Hepatocyte (in vitro differentiated cells): ENCODE data around the gene IL11RA. TPM values are rescaled to one million over a fixed set of nuclear protein-coding genes. Genes with fewer than 3 reads are reported as not detected.

ENCODE experiments used
- DNase-seq: peaks from one replicate; pipeline ENCODE4 v3.0.0-alpha.2; 2016; ENCODE audit warnings: low spot score
- H2AFZ ChIP-seq: fragments of 200-600 bp; sonication (generic); 2 replicates; pipeline ENCODE4 v1.6.0; 2016; ENCODE audit warnings: antibody characterized with exemption, mild to moderate bottlenecking
- H3K27ac ChIP-seq: fragments of 200-600 bp; sonication (generic); 2 replicates; pipeline ENCODE4 v1.5.1; 2016; ENCODE audit warnings: mild to moderate bottlenecking
- H3K27me3 ChIP-seq: fragments of 200-600 bp; sonication (generic); 2 replicates; pipeline ENCODE4 v1.6.1; 2016
- H3K36me3 ChIP-seq: fragments of 200-600 bp; sonication (generic); replicated peaks from 2 replicates; pipeline ENCODE4 v1.5.1; 2016; ENCODE audit warnings: low read depth; ENCODE audit not compliant: insufficient read depth
- H3K4me1 ChIP-seq: fragments of 200-600 bp; sonication (generic); 2 replicates; pipeline ENCODE4 v1.5.1; 2016; ENCODE audit warnings: mild to moderate bottlenecking, moderate library complexity; ENCODE audit not compliant: insufficient read depth
- H3K4me2 ChIP-seq: fragments of 200-600 bp; sonication (generic); 2 replicates; pipeline ENCODE4 v1.6.0; 2016
- H3K4me3 ChIP-seq: fragments of 200-600 bp; sonication (generic); 2 replicates; pipeline ENCODE4 v1.5.1; 2016; ENCODE audit warnings: mild to moderate bottlenecking
- H3K79me2 ChIP-seq: fragments of 200-600 bp; sonication (generic); 2 replicates; pipeline ENCODE4 v1.6.0; 2017; ENCODE audit warnings: mild to moderate bottlenecking
- H3K9me2 ChIP-seq: fragments of 200-600 bp; sonication (generic); replicated peaks from 2 replicates; pipeline ENCODE4 v1.6.0; 2017; ENCODE audit warnings: mild to moderate bottlenecking; ENCODE audit not compliant: insufficient read depth
- H3K9me3 ChIP-seq: fragments of 200-600 bp; sonication (generic); 2 replicates; pipeline ENCODE4 v1.5.1; 2016; ENCODE audit warnings: low read depth, mild to moderate bottlenecking
- H4K20me1 ChIP-seq: fragments of 200-600 bp; sonication (generic); 2 replicates; pipeline ENCODE4 v1.6.0; 2016; ENCODE audit warnings: mild to moderate bottlenecking; ENCODE audit not compliant: insufficient read depth, poor library complexity, severe bottlenecking
- CTCF ChIP-seq: fragments of 200-600 bp; sonication (generic); IDR thresholded peaks from 2 replicates; pipeline ENCODE4 v1.5.1; 2016; ENCODE audit warnings: antibody characterized with exemption, mild to moderate bottlenecking; ENCODE audit not compliant: poor library complexity
- EZH2 ChIP-seq: fragments of 200-600 bp; sonication (generic); IDR thresholded peaks from 2 replicates; pipeline ENCODE4 v1.6.1; 2016; ENCODE audit warnings: antibody characterized with exemption, mild to moderate bottlenecking, borderline replicate concordance
- EZH2phosphoT487 ChIP-seq: fragments of 200-600 bp; sonication (generic); IDR thresholded peaks from one replicate; pipeline ENCODE4 v1.6.1; 2018; ENCODE audit warnings: antibody characterized with exemption, mild to moderate bottlenecking, low read depth, moderate library complexity; ENCODE audit not compliant: unreplicated experiment, severe bottlenecking
- WGBS: methylation state at CpG from one replicate; pipeline ENCODE4 v1.1.6; 2016; ENCODE audit warnings: low lambda C conversion rate; ENCODE audit errors: missing lambda C conversion rate; 5-methylcytosine and 5-hydroxymethylcytosine counted together
- polyA plus RNA-seq: library from polyadenylated mRNA; unstranded; fragments of >200 nt; fragmentation: Nextera tagmentation; extraction: Ambion mirVana; gene quantifications from 2 replicates; pipeline ENCODE4 v1.2.1, GENCODE V29; 2016
- total RNA-seq: library from RNA; depleted of rRNA; stranded (reverse); fragments of >200 nt; gene quantifications from 2 replicates; pipeline ENCODE4 v1.2.3, GENCODE V29; 2014

Gene IL11RA
- total and polyA plus RNA-seq, 2 experiments from 2014 or later = 74.6 to 97.2 TPM

- Histone ChIP-seq H3K4me3 (no peak overlapping the region), H3K79me2 (no peaks in the 10 kb centered on the region), H3K4me2 (no peak overlapping the region), H2AFZ (no peak overlapping the region), H3K27me3 (no peaks in the 10 kb centered on the region), H3K9me3 (no peaks in the 10 kb centered on the region), H3K27ac (no peak overlapping the region), H3K9me2 (no peaks in the 10 kb centered on the region), H4K20me1 (no peaks in the 10 kb centered on the region), H3K36me3 (no peaks in the 10 kb centered on the region), H3K4me1 (no peaks in the 10 kb centered on the region)
- no peak for TF ChIP-seq CTCF
- no peak for TF ChIP-seq EZH2phosphoT487
- TF ChIP-seq EZH2 = no peak
- DNase-seq = no peak
- WGBS = 82% methylated on average over 3 of the region's 3 CpGs
These were observed 22.5 kb downstream of the IL11RA start for GRCh38 chr9:34674440-34674839.

DNA sequence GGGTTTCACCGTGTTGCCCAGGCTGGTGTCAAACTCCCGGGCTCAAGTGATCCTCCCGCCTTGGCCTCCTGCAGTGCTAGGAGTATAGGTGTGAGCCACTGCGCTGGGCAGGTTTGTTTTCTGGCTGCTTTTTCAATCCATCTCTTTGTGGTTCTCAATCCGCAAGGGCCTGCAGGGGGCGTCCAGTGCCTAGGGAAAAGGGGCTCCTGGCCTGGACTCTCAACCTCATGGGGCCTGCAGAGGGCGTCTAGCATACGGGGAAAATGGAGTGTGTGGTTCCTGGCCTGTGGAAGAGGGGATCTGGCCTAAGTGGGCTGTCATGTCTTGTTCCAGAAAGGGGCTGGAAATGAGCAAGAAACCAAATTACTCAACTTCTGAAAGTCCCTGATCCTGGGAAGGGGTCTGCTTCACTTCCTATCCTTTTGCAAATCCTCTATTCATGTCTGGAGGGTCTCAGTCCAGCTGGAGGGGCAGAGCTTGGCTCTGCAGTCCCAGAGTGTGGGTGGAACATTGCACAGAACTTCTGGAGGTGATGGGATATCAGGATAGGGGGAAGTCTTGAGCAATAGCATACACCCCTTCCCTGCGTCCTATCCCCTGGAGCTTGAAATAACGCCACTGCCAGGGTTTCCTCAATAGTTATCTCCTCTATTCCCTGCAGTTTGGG, 23.2 kb downstream of the IL11RA start:
- Histone ChIP-seq H3K27me3 (no peaks in the 10 kb centered on the region), H3K4me3 (no peak overlapping the region), H3K9me2 (no peaks in the 10 kb centered on the region), H3K4me2 (no peak overlapping the region), H3K9me3 (no peaks in the 10 kb centered on the region), H3K36me3 (no peaks in the 10 kb centered on the region), H3K27ac (no peak overlapping the region), H4K20me1 (no peaks in the 10 kb centered on the region), H3K4me1 (no peaks in the 10 kb centered on the region), H3K79me2 (no peaks in the 10 kb centered on the region), H2AFZ (no peak overlapping the region)
- 34% methylated on average over 10 of the region's 10 CpGs for WGBS
- peak; percentile 56 for TF ChIP-seq CTCF
- TF ChIP-seq EZH2 = no peak
- no peak for TF ChIP-seq EZH2phosphoT487
- peak; percentile 82 for DNase-seq

DNA sequence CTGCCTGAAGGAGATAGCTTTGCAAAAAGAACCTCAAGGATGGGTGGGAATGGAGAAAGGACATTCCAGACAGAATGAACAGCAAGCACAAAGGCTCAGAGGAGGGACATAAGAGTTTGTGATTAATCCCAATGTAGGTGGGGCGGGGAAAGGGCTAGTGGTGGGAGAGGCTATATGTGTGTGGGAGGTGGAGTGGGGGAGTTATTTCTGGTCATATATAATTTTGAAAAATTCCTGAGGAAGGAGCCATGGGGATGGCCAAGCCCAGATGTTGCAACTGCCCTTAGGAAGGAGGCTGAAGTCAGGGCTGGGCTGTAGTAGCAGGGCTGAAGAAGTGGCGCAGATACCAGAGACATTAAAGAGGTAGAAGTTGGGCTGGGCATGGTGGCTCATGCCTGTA, 23.9 kb downstream of the IL11RA start:
- 100% methylated on average over 2 of the region's 2 CpGs for WGBS

More for the DNA sequence above, 23.9 kb downstream of the IL11RA start:
- H2AFZ ChIP-seq = no peak overlapping the region
- H3K4me2 ChIP-seq = no peak overlapping the region
- no peaks in the 10 kb centered on the region for H3K4me1 ChIP-seq
- H3K79me2 ChIP-seq = no peaks in the 10 kb centered on the region
- H3K9me2 ChIP-seq = no peaks in the 10 kb centered on the region
- H4K20me1 ChIP-seq = no peaks in the 10 kb centered on the region
- no peak for DNase-seq
- H3K36me3 ChIP-seq = no peaks in the 10 kb centered on the region
- H3K4me3 ChIP-seq = no peak overlapping the region
- H3K9me3 ChIP-seq = no peaks in the 10 kb centered on the region
- H3K27me3 ChIP-seq = no peaks in the 10 kb centered on the region
- TF ChIP-seq CTCF = no peak
- no peak for TF ChIP-seq EZH2
- TF ChIP-seq EZH2phosphoT487 = no peak
- no peak overlapping the region for H3K27ac ChIP-seq
